M059J (cell line): ENCODE data around the gene CDH4. TPM values are rescaled to one million over a fixed set of nuclear protein-coding genes. Genes with fewer than 3 reads are reported as not detected.

Experiments
- DNase-seq: peaks from one replicate; pipeline ENCODE4 v3.0.0-alpha.2; 2012; ENCODE audit warnings: low read depth
- total RNA-seq: library from RNA; depleted of rRNA; stranded (reverse); fragments of >200 nt; shearing (Covaris generic); gene quantifications from 2 replicates; pipeline ENCODE4 v1.2.3, GENCODE V29; 2014

Gene CDH4
- total RNA-seq, 1 experiment from 2014 or later, result 7.8 TPM

DNA sequence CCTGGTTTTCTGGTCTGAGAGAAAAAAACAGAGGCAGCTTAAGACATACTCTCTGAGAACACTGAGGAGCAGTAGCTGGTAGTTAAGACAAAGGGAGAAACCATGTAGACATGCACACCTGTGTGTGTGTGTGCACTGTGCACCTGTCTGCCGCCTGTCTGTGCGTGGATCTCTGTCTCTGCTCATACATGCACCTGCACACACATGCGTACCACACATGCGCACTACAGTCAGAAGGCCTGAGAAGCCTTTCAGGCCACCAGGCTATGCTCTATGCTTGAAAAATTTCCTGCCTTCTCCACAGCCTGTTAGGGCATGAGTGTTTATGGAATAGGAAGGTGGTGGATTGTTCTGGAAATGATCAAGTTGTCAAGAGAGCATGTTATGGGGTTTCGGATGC lies 103.5 kb downstream of the CDH4 start:
- no peak for DNase-seq

GRCh38 chr20:61356196-61356595 lies 104.1 kb downstream of the CDH4 start:
- DNase-seq, result no peak

DNA sequence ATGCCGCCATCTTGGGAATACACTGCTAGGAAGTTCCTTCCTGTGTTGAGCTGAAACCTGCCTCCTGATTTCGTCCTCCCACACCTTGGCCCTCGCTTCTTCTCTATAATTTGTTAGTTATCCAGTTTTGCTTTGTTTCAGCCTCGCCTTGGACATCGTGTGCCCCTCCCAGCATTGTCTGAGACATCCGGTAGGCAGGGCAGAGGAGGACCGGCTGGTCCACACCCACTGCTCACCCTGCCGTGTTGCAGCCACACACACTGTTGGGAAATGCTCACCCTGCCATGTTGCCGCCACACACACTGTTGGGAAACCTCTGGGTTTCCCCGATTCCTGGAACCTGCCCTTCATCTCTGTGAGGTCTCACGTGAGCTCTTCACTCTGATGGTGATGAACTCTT lies 105.1 kb downstream of the CDH4 start:
- no peak for DNase-seq

DNA sequence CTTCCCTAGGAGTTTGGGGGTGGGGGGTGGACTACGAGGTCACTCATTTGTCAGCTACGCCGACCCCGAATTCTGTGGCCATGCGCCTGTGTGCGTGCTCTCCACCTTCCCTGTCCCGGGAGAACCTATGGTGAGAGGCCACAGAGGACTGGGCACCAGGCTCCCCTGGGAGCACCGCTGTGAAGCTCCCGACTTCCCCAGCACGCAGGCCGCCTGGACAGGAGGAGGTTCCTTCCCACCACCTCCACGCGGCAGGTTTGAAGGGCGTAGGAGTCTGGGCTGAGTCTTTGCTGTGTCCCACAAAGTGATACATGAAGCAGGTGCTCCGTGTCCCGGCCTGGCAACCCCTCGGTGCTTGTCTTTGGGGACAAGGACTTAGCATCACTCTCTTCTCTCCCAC lies 107.2 kb downstream of the CDH4 start:
- DNase-seq, result no peak

GRCh38 chr20:61360296-61360695 lies 108.2 kb downstream of the CDH4 start:
- no peak for DNase-seq

DNA sequence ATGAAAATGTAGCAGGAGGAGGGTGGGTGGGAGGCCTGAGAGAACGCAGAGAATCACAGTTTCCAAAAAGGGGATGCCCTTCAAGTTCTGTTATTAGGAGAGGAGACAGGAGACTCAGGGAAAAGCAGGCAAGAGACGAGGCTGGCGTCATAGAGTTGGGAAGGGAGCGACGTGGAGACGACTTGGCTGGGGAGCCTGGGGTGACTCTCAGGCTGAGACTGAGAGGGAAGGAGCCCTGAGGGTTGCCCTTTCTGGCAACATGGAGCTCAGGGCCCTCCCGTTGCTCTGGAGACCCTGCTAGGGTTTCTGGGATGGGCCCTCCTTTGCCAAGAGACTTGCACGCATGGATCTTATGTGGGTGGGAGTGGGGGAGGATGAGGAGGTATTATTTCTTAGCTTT lies 108.9 kb downstream of the CDH4 start:
- DNase-seq, result no peak

DNA sequence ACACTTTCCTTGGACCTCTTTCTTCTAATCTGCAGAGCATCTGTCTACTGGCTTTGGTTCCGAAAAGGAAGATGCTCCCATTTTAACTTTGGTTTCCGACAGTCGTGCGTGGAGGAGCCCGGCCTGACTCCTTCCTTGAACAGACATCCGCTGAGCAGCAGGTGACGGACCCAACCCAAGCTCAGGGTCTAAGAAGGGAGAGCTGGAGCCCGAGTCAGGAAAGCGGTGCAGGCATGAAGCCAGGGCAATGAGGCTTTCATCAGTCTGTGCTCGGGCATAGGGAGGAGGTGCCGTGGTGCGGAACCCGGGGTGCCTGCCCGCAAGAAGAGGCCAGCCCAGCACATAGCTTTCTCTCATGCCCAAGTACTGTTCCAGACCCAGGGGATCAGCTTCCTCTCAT lies 109.4 kb downstream of the CDH4 start:
- no peak for DNase-seq

DNA sequence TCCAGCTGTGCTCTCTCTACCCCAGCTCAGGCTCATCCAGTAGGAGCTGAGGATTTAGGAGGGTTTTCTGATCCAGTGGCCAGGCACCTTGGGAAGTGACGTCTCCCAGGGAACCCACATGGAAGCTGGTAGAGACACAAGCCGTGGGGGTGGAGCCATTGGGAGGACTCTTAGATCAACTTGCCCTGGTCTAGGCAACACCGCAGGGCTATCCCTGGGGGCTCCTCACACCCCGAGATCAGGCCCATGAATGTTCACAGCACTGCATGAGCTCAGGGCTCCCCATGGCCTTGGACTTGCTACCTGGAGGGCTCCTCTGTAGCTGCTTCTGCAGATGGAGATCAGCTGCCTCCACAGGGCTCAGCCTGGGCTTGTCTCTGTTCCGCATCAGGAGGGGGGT lies 112.1 kb downstream of the CDH4 start:
- no peak for DNase-seq

GRCh38 chr20:61366914-61367313 lies 114.9 kb downstream of the CDH4 start:
- DNase-seq, result no peak

DNA sequence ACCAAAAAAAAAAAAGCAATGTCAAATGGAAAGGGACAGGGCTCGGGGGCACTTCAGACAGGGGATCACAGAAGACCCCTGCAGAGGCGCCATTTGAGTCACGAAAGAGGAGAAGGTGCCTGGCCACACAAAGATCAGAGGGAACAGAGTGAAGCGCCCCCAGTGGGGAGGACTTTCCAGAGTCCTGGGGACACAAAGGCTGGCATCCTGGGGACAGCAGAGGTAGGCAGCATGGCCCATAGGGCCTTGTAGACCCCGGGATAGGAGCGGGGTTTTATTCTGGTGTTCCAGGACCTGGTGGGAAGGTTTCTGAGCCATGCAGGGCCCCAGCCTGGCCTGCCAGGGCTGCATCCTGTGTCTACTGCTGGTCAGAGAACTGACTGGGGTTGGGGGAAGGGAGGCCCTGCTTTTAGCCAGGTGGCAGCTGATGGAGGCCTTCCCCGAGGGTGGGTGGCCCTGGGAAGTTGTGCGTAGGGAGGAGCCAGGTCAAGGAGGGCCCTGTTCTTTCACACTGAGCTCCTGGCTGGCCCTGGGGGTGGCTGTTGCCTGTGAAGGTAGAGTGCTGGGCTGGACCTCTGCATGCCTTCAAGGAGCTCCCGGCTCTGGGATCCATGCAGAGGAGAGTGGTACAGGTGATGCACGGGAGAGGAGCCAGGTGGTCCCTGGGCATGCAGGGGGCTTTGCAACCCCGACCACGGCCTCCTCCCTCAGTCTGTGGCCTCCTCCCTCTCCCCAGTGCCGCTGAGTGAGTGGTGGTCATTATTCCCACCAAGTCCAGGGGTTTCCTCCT lies 117.9 kb downstream of the CDH4 start:
- DNase-seq, result no peak

DNA sequence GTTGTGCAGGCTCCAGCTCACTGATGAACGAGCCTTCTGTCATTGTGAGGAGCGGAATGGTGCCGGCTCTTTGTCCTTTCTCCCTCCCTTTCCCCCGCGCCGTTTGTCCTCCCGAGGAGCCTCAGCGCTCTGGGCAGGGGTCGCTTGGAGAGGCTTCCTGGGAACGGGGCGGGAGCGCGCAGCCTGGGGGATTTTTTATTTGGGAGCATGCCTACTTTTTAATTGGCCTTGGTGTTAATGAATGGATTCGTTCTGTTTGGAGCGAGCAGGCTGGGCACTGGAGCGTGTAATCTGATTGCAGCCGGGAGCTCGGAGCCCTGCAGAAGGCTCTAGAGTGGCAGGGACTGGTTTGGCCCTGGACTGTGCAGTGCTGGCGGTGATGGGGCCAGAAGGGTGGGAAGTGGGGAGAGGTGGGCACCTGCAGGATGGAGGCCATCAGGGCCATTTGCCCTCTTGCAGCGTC lies 118.8 kb downstream of the CDH4 start:
- DNase-seq, result no peak

DNA sequence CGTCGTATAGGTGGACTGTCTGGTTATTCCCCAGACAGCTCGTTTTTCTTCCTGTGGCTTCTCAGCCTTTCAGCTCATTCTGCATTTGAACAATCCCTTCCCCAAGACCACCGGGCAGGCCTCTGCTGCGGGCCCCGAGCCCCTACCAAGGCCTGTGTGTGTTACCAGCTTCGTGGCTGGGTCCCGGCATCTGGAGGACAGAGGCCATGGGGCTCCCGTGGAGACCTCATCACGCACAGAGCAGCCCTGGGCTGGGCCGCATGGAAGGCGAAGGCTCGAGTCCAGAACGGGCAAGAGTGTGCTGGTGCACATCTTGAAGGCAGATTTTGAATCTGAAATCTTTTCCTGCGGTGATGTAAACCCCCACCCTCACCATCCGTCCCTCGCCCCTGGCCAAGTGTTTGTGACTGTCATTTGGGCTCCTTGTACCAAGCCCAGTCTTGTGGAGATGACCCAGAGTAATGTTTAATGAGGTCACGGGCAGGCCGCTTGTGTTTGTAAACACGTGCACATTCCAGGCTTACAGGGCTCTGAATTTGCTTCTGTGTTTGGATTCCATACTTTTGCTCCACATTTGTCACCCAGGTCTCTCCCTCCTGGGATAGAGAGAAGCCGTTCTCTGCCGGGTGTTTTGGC lies 119.6 kb downstream of the CDH4 start:
- no peak for DNase-seq

DNA sequence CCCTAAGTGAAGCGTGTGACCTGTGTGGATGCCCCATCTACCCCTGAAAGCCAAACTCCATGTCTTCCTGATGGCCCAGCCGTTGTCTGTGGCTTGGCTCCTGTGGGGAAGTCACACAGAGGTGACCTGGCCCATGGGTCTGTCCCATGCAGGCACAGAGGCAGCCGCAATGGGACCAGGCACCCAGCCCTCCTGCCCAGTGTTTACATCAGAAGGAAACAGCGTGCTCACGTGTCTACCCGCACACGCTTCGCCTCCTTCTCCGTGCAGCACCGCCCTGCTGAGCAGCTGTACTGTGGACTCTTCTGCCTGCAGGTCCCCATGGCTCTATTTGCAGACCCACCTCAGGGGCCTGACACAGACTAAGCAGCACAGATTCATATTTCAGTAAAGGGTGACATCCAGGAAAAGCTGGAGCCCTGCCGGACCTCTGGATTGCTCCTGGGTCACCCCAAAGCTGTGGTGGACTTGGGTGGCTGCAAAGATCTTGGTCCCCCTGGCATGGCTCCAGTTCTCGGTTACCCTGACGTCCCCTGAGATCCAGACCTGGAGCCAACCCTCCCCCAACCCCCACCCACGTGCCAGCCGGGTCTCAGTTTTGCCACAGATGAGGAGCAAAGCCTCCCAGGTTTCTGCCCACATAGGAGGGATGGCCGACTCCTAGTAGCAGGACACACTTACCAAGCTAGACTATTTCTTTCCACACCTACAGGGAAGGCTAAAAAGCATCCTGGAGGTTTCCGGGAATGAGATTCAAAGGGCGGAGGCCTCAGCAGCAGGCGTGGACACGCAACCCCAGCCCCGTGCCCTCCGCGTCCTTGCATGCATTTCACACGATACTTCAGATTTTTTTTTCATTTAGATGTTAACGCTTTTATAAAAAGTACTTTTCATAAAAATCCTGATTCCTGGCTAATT lies 120.3 kb downstream of the CDH4 start:
- no peak for DNase-seq

DNA sequence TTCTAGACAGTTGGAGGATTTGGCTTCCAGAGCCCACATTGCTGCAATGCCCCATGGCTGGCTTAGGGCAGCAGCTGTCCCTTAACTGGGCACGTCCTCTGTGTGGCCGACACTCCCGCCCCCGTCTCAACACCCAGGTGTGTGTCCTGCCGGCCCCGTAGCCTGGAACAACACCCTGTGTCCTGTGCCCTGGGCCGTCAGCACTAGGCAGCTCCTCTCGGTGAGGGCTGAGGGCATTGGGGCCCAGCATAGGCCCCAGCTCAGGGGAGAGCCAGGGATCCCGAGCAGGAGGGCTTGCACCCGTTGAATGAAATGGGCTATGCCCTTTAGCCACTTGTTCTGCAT lies 121.0 kb downstream of the CDH4 start:
- DNase-seq, result no peak

GRCh38 chr20:61373956-61374545 lies 122.0 kb downstream of the CDH4 start:
- no peak for DNase-seq

- DNase-seq, result no peak
Observed at GRCh38 chr20:61376541-61377240, 124.6 kb downstream of the CDH4 start.

GRCh38 chr20:61378694-61379355 lies 126.8 kb downstream of the CDH4 start:
- DNase-seq, result no peak

DNA sequence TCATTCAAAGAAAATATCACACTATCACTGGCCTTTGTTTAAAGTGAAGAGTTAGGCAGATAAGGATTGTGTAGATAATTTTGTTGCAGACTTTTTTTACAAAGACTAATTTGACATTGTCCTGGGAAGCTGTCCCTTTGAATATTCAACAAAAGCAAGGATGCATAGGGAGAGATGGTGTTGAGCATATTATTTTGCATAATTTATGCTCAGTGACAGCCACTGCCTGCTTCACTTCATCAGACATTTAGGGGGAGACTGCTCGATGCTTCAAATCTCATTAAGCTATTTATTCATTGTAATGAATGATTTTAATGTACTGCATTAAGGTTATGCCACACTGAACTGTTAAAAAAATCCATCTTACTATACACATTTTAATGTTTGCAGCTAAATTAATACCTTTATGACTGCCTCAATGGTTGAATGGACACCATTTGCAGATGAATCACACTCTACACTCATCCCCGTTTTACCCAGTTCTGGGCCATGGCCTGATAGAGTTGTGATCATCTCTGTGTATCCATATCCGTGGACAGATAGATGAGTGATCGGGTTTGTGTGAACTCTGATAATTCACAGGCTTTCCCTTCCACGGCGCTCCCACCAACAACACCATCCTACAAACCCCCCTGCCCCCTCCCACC lies 128.0 kb downstream of the CDH4 start:
- no peak for DNase-seq

GRCh38 chr20:61380545-61380915 lies 128.5 kb downstream of the CDH4 start:
- DNase-seq, result no peak

- no peak for DNase-seq
Observed at GRCh38 chr20:61382194-61382593, 130.1 kb downstream of the CDH4 start.

GRCh38 chr20:61385296-61385695 lies 133.2 kb downstream of the CDH4 start:
- DNase-seq, result no peak
